ENCODE data around the gene SMIM7. TPM values are rescaled to one million over a fixed set of nuclear protein-coding genes. Genes with fewer than 3 reads are reported as not detected.

The SMIM7 gene
- total and polyA plus RNA-seq, 2 of the 13 experiments (the other 11 are each of a cell fraction or from before 2014, with no cell fraction given): 55.7 to 74.9 TPM

GRCh38 chr19:16628183-16628983 is 31.6 kb downstream of the SMIM7 start, which contains the start of gene MED26 (continued):
- TF ChIP-seq SRSF4 (IDR thresholded peaks at IDR 0.05; ENCODE audit: low read depth, low read length, poor library complexity, severe bottlenecking): no peak
- TF ChIP-seq KDM4B (CRISPR knock-in tag; IDR thresholded peaks at IDR 0.05): no peak
- no peak for TF ChIP-seq ZBTB8A (CRISPR knock-in tag; IDR thresholded peaks at IDR 0.05; ENCODE audit: borderline replicate concordance, low read depth)
- TF ChIP-seq YEATS2 (CRISPR knock-in tag; IDR thresholded peaks at IDR 0.05; ENCODE audit: borderline replicate concordance): peak; percentile 78; the same call in 1 of the 2 replicates
- TF ChIP-seq TAF15 (IDR thresholded peaks at IDR 0.05; ENCODE audit: low read depth, low read length, poor library complexity, severe bottlenecking): no peak
- no peak for TF ChIP-seq PLSCR1 (CRISPR knock-in tag; IDR thresholded peaks at IDR 0.05; ENCODE audit: borderline replicate concordance)
- no peak for TF ChIP-seq POGZ (CRISPR knock-in tag; IDR thresholded peaks at IDR 0.05)
- peak; percentile 69; the same call in 1 of the 2 replicates for TF ChIP-seq POGK (CRISPR knock-in tag; conservative IDR thresholded peaks at IDR 0.05)
- no peak for TF ChIP-seq ZNF17 (CRISPR knock-in tag; IDR thresholded peaks at IDR 0.05)
- peak in 1 of 2 experiments; percentile 65; a peak in 1 of 4 replicates for TF ChIP-seq KLF16 (CRISPR knock-in tag; IDR thresholded peaks at IDR 0.05)
- no peak for TF ChIP-seq ZNF816 (CRISPR knock-in tag; IDR thresholded peaks at IDR 0.05; ENCODE audit: borderline replicate concordance)
- no peak for TF ChIP-seq ZNF784 (CRISPR knock-in tag; IDR thresholded peaks at IDR 0.05; ENCODE audit: borderline replicate concordance)
- TF ChIP-seq DDIT3 (CRISPR knock-in tag; IDR thresholded peaks at IDR 0.05): no peak
- TF ChIP-seq ZBTB21 (CRISPR knock-in tag; IDR thresholded peaks at IDR 0.05): no peak
- 0 out of 2 replicates have a peak, but pooled peaks have one; percentile 10 for TF ChIP-seq SALL2 (CRISPR knock-in tag; IDR thresholded peaks at IDR 0.05)
- peak; percentile 79 for TF ChIP-seq POLR2G (IDR thresholded peaks at IDR 0.05; ENCODE audit: low read depth, low read length)
- TF ChIP-seq ZNF275 (CRISPR knock-in tag; IDR thresholded peaks at IDR 0.05; ENCODE audit: borderline replicate concordance): no peak
- no peak for TF ChIP-seq TBL1XR1 (IDR thresholded peaks at IDR 0.05; ENCODE audit: borderline replicate concordance, low read length, partially characterized antibody)
- TF ChIP-seq MIER2 (CRISPR knock-in tag; IDR thresholded peaks at IDR 0.05): no peak
- TF ChIP-seq ZFP36 (IDR thresholded peaks at IDR 0.05; ENCODE audit: borderline replicate concordance, low read depth, low read length, partially characterized antibody): no peak
- no peak for TF ChIP-seq SOX6 (IDR thresholded peaks at IDR 0.05)
- peak; percentile 50; the same call in 1 of the 2 replicates for TF ChIP-seq SOX6 (CRISPR knock-in tag; IDR thresholded peaks at IDR 0.05)
- TF ChIP-seq ZNF724P (CRISPR knock-in tag; IDR thresholded peaks at IDR 0.05; ENCODE audit: borderline replicate concordance): no peak
- peak; percentile 49 for TF ChIP-seq ZNF781 (CRISPR knock-in tag; IDR thresholded peaks at IDR 0.05; ENCODE audit: borderline replicate concordance, not compliant biosample characterization)
